Measurements from ENCODE around the gene GPX5.
"Not testable (repeated sequence)": the region's sequence is repeated elsewhere in the genome, so short reads cannot be mapped to it uniquely, and the experiment has no call there.

The GPX5 gene, protein sequence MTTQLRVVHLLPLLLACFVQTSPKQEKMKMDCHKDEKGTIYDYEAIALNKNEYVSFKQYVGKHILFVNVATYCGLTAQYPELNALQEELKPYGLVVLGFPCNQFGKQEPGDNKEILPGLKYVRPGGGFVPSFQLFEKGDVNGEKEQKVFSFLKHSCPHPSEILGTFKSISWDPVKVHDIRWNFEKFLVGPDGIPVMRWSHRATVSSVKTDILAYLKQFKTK
- 0 reads per million in 2 donors for total RNA-seq

DNA sequence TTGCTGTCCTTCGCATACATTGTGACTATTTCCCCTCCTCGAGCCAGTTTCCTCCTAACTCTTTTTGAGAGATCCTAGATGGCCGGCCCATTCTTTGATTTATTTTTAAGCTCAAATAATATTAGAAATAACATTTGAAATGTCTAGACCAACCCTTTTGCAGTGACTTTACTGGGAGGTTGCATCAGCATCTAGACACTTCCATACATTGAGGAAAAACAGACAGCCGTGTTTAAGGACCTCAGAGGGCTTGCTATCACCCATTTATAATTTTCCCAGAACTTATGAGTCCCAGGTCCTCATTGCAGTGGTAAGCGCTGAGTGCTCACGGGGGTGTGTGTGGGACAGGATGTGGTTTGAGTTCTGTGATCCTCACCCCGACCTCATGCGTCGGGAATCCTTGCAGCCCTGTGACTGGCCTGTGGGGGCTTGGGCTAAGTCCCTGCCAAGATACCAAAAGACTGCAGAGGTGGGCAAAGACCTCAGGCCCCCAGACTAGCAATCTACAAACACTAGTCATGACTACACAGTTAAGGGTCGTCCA is at the start of gene GPX5:
Gene GPX5, plus strand, starts transcription at position 386 of the 544 bp plus-strand sequence. Its CDS starts 133 bp downstream, at position 519.
- no peak for DNase-seq

DNA sequence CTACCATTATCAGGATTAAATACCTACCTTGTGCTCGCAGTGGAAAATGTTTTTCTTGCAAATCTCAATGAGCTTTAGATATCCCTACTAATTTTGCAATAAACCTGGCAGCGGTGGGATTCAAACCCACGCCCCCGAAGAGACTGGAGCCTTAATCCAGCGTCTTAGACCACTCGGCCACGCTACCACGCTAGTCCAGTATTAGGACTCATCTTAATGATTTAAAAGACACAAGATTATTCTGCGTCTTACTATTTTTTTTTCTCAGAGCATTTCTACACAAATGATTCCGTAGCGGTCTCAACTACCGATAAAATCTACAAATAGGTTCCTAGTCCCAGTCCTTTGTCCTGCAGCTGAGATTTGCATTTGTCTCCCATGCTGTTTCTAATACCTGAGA is 47.2 kb upstream of the GPX5 start:
- DNase-seq: no peak

DNA sequence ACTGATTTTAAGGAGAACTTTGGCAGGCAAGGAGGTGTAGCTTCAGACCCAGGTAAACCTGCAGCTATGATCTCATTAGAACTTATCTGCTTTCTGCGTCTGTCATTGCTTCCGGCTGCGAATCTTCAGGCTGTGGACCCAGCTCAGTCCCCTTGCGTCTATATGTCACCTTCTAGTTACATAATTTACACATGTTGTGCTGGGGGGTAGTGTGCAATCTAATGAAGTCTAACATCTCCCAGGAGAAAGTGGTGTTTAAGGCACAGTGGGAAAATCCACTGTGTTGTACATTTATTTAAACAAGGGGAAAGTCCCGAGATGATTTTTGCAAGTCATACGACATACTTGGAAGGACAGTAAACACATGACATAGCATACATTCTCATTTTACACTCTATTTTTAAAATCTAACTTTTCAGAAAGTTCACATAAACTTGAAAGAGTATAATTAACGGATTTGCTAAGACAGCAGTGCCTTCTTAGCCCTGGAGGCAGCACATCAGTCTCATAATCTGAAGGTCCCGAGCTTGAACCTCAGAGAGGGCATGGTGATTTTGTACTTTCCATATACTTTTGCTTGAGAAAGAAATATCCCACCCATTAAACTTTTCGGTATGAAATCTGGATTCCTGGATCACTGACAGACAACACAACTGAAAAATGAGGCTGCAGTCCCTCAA is 45.3 kb upstream of the GPX5 start:
- DNase-seq: no peak

DNA sequence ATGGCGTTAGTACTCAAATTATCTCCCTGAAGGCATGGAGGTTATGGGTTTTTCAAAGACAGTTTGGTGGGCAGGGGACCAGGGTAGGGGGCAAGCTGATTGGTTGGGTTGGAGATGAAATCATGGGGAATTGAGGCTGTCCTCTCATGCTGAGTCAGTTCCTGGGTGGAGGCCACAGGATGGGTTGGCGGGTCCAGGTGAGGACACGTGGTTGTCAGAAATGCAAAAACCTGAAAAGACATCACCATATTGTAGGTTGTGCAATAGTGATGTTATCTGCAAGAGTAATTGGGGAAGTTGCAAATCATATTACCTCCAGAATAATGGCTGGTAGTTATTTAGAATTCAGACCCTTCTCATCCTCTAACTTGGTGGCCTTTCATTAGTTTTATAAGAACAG is 40.2 kb upstream of the GPX5 start:
- DNase-seq: no peak

DNA sequence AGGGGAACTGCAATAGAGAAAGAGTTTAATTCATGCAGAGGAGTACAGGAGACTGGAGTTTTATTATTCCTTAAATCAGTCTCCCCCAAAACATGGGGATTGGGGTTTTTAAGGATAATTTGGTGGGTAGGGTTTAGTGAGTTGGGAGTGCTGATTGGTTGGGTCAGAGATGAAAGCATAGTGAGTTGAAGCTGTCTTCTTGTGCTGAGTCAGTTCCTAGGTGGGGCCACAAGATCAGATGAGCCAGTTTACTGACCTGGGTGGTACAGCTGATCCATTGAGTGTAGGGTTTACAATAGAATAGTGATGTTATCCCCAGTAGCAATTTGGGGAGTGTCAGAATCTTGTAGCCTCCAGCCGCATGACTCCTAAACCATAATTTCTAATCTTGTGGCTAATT is 39.1 kb upstream of the GPX5 start:
- no peak for DNase-seq

DNA sequence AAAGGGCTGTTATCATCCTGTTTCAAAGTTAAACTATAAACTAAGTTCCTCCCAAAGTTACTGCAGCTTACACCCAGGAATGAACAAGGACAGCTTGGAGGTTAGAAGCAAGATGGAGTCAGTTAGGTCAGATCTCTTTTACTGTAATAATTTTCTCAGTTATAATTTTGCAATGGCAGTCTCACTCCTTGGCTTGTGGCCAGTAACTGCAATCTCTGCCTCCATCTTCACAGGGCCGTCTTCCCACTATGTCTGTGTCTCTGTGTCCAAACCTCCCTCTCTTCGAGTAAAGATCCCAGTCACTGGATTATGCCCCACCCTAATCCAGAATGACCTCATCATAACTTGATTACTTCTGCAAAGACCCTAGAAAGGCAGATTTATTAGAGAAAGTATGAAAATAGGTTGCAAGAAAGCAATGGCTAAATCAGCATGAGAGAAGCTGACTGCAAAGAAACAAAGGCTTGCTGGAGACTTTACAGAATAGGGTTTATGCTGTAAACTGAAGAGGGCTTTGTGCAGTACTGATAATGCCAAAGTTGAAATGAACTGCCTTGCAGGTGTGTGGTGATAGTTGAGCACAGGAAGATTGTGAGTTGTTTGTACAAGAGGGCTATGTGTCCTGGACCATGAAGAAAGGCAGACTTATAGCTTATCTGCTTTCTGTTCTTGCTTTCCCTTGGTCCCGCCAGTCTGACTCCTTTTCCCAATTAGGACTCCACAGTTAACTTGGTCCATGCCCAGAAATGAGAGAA is 38.5 kb upstream of the GPX5 start:
- DNase-seq: no peak

DNA sequence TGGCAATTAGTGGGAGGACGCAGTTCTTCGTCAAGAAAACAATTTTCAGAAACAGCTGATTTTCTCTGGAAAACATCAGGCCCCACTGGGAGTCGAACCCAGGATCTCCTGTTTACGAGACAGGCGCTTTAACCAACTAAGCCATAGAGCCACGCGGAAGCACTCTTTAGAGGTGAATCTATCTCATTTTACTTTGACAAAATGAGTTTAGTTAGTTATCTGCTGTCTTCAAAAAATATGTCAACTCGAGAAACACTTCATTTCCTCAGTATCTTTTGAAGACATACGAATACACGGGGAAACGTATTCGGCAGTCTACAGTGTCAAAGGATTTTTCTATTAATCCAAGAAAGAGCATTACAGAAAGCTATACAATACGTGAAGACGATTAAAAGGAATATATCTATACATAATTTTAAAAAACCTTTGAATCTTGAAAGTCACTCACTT is 36.7 kb upstream of the GPX5 start:
- no peak for DNase-seq

DNA sequence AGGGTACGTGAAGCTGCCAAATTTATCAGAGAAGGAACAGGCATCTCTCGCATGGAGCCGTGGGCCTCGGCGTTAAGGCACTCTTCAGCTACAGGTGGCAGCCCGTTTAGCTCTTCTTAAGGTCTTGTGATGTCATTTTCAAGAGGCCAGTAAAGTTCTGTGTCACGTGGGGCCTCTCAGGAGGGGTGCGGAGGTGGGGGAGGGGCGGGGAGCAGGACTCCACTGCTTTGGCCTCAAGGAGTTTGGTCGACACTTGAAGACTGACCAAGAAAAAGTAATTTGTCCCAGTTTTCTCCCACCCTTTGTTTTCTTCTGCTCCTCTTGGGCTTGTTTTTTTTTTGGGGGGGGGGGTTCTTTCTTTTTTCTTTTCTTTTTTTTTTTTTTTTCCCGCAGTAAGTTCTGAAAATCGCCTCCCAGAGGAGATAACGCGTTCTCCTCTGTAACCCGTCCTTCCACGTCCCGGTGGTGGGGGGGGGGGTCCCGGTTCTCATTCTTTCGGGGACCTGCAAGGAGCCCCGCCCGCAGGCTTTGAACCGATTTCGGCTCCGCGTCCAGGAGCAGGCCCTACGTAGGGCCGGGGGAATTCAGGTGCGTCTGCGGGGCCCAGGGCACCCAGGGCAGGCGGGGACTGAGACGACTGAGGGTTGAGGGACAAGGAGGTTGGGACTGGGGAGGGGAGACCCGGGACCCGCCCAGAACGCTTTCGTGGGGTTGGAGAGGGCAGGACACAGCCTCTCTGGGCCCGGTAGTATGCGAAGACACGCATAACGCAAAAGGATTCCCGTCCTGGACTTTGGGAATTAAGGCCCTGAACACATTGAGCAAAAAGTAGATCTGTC is 36.1 kb upstream of the GPX5 start:
- DNase-seq: no peak

DNA sequence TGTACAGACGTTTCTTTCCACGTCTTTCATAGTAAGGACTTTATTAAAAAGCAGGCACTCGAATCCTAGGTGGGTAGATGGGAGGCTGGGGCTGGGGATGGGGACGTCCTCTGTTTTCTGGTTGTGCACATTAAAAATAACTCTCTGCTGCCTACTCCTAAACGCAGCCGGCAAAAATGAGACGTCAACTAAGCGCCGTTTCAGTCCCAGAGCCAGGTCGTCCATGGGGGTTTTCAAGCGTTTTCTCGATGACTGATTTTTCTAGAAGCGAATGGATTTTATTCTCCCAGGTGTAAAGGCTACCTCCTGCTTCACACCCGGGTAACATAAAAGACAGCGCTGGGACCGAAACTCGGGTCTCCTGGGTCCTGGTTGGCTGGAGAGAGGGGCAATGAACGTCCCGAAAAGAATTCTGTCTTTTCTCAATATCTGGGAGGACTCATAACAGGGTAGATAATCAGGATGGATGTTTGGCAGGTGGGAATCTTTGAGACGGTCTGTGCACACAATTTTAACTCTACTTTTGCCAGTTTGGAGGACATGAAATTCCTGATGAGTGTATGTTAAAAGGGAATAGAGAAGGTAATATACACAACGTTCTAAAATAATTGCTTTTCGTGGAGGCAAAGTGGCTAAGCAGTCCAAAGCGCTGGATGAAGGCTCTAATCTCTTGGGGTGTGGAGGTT is 35.3 kb upstream of the GPX5 start:
- DNase-seq: no peak

DNA sequence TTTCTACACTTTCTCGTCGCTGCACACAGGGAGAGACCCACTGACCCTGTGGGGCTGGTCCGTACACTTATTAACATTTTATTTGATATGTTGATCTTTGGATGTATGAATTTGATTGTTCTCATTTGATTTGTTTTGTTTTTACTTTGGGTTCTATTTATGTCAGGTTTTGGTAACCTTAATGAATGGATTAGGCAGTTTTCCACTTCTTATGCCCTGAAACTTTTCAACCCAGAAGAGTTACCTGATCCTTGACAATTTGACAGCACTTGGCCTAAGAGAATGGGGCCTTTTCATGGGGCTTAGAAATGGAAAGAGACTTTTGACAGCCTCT is 33.7 kb upstream of the GPX5 start:
- DNase-seq: no peak

DNA sequence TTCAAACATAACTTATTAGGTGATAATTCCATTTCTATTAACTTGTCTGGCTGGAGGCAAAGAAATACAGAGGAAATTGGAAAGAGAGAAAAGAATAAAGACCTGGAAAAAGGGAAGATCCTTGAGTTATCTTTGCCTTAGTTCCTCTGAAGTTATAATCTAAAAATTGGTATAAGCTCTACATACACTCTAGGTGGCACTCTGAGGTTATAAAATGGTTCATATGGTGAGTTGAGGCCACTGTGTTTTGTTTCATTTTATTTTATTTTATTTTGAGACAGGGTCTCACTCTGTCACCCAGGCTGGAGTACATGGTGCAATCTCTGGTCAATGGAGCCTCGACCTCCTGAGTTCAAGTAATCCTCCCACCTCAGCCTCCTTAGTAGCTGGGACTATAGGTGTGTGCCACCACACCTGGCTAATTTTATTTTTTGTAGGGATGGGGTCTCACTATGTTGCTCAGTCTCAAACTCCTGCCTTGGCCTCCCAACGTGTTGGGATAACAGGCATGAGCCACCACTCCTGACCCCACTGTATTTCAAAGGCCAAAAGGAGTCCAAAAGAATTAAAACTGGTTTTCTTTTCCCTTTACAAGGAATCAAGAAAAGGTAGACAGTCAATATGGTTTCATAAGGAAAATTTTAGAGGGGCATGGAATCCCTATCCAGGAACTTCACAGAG is 29.4 kb upstream of the GPX5 start:
- DNase-seq: no peak

DNA sequence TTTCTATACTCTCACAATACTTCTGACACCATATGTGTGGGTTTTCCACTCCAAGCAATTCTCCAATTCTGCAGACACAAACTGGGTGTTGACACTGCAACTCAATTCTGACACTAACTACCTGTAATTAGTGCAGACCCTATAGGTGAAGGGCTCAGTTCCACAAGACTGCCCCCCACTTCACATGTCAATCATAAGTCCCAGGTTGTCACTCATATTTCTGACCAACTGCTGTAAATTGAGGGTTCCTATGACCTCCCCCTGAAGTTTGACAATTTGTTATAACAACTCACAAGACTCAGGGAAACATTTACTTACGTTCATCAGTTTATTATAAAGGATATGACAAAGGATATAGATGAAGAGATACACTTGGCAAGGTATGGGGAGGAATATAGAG is 28.4 kb upstream of the GPX5 start:
- DNase-seq: no peak

DNA sequence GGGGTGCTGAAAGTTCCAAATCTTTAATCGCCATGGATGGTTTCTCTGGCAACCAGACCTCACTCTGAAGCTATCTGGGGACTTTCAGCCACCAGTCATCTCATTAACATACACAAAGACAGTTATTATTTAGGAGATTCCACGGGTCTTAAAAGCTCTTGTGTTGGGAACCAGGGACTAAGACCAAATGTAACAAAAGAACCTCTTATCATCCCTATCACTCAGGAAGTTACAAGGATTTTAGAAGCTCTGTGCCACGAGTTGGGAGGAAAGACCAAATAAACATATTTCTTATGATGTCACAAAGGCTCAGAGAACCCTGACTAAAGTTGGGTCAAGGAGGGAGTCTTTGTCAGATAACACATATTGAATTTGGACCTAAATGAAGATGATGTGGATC is 27.8 kb upstream of the GPX5 start:
- no peak for DNase-seq

DNA sequence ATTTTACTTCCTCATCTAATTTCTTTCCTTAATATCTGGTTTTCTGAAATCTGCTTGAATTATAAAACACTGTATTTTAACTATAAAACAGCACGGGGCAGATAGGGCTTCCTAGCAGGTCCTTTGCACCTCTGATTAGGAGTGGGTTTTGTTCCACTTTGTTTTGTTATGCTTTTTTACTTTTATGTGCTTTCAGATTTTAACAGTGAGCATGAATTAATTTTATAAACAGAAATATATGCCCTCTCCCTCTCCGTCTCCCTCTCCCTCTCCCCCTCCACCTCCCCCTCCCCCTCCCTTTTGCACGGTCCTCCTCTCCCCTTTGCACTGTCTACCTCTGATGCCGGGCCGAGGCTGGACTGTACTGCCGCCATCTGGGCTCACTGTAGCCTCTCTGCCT is 24.4 kb upstream of the GPX5 start:
- no peak for DNase-seq

DNA sequence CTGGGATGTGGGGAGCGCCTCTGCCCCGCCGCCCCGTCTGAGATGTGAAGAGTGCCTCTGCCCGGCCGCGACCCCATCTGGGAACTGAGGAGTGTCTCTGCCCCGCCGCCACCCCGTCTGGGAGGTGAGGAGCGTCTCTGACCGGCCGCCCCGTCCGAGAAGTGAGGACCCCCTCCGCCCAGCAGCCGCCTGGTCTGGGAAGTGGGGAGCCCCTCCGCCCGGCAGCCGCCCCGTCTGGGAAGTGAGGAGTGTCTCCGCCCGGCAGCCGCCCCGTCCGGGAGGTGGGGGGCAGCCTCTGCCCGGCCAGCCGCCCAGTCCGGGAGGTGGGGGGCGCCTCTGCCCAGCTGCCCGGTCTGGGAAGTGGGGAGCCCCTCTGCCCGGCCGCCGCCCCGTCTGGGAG is 23.5 kb upstream of the GPX5 start:
- not testable (repeated sequence) for DNase-seq

DNA sequence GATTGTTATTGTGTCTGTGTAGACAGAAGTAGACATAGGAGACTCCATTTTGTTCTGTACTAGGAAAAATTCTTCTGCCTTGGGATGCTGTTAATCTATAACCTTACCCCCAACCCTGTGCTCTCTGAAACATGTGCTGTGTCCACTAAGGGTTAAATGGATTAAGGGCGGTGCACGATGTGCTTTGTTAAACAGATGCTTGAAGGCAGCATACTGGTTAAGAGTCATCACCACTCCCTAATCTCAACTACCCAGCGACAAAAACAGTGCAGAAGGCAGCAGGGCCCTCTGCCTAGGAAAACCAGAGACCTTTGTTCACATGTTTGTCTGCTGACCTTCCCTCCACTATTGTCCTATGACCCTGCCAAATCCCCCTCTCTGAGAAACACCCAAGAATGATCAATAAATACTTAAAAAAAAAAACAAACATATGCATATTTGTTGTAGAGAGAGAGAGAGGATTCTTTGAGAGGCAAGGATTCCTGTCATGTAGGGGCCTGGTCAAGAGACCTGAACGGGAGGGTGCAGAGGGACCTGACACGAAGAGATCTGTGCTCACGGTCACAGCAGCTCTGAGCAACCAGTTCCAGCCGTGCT is 22.9 kb upstream of the GPX5 start:
- not testable (repeated sequence) for DNase-seq

DNA sequence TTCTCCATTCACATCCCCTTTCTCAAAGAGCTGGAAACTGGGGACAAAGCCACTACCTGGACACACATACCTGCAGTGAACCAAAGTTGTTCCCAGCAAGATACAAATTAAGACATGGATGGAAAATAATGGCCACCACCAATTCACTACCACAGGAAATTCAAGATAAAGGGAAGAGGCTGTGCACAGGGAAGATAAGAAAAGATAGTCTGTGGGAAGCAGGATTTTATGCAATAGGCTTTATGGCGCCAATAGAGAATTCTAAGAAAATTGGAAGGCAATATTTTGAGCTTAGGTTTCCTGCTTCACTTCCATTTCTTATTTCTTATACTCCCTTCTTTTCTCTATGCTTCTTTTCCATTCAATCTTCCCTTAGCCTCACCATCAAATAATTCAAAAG is 19.9 kb upstream of the GPX5 start:
- no peak for DNase-seq

DNA sequence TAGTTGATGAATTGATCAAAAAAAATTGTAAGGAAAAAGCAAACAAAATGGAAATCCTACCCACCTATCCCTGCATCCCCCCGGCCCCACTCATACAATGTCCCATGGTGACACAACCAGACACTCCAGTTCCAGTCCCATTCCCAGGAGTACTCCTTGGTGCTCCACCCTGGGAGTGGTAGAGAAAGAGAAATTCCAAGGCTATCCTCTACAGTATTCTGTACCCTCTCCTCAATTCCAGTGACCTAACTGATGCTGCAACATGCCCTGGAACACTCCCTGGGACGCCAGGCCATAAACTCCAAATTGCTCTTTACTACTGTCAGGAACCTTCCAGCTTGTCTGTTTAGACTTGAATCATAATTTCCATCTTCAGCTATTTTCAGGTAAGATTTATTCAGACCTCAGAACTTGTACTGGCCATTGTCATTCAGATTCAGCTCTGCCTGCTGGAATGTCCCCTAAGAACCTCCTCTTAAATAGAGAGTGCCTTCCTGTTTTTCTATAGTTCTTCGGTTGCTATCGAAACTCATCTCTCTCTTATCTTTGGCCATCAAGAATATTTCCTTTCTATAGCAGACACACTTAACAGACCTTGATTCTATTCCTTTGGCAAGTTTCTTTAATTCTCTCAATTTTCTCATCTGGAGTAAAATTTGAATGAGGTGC is 18.7 kb upstream of the GPX5 start:
- no peak for DNase-seq

DNA sequence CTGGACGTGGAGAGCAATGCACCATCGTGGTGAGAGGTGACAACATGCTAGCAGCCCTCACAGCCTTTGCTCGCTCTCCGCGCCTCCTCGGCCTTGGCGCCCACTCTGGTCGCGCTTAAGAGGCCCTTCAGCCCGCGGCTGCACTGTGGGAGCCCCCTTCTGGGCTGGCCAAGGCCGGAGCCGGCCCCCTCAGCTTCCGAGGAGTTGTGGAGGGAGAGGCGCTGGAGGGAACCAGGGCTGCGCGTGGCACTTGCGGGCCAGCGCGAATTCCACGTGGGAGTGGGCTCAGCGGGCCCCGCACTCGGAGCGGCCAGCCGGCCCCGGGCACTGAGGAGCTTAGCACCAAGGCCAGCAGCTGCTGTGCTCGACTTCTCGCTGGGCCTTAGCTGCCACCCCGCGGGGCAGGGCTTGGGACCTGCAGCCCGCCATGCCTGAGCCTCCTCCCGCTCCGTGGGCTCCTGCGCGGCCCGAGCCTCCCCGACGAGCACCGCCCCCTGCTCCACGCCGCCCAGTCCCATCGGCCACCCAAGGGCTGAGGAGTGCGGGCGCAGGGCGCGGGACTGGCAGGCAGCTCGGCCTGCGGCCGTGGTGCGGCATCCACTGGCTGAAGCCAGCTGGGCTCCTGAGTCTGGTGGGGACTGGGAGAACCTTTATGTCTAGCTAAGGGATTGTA is 13.9 kb upstream of the GPX5 start:
- no peak for DNase-seq

DNA sequence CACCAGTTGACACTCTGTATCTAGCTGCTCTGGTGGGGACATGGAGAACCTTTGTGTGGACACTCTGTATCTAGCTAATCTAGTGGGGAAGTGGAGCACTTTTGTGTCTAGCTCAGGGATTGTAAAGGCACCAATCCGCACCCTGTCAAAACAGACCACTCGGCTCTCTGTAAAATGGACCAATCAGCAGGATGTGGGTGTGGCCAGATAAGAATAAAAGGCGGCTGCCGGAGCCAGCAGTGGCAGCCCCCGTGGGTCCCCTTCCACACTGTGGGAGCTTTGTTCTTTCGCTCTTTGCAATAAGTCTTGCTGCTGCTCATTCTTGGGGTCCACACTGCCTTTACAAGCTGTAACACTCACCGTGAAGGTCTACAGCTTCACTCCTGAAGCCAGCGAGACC is 13.3 kb upstream of the GPX5 start:
- not testable (repeated sequence) for DNase-seq

Data from activated gamma-delta T cell (primary cell).